ENCODE data around the gene NOX5.

NOX5 gene

DNA sequence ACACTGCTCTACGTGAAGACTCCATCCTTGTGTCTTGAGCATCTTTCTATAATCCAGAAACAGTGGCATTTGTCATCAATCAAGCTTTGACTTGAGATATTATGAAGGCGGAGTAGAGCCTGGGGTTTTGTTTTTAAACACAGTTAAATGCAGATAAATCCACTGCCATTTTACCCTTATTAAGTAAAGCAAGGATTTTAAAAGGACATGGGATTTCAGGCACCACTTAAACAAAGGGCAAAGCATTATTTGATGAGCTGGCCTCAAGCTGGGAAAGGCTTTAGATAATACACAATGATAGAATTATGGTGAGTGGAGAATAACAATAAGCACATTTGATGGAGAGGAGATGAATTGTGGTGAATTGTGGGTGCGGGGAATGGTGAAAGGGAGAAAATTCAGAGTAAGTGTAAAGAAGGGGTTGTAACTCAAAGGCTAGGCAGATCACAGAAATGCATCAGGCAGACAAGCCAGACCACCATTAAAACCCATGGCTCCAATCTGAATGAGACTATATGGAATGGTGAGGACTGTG lies 91.0 kb downstream of the NOX5 start:
- DNase-seq (ENCODE audit: low spot score): no peak

DNA sequence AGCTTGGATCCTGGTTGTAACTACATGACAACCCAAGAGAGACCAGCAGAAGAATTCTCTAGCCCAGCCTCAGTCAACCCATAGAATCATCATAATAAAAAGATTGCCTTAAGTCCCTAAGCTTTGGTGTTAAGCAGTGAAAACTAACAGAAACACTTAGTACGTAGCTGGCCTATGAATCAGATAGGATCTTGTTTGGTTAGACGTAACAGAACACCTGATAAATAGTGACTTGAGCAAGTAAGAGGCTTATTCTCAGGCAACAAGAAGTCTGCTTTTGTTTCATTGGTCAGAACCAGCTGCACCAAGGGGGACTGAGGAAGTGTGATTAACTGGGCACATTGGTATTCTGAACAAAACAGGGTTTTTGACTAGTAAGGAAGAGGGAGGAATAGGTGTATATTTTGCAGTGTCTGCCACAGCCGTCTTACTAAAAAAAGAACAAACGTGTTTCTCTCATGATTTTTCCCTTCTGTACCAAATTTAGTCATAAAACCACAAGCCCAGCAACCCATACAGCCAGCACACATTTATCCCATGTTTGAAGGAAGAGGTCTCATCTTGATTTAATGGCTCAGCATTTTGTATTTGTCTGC lies 92.6 kb downstream of the NOX5 start:
- no peak for DNase-seq (ENCODE audit: low spot score)
